ENCODE measurements around the gene ABCA13. TPM values are rescaled to one million over a fixed set of nuclear protein-coding genes. Genes with fewer than 3 reads are reported as not detected.

The ABCA13 gene
- total and polyA plus RNA-seq, 2 of the 4 experiments (the other 2 are of a cell fraction): under 0.01 to 0.07 TPM

- H3K56ac ChIP-seq (ENCODE audit: extremely low read depth, insufficient read depth, low read length): no peak overlapping the region
- H4K20me1 ChIP-seq (ENCODE audit: insufficient read depth, low read length): no peaks in the 10 kb centered on the region
- in situ Hi-C loops (cut with MboI; ENCODE audit: low sequenced_read_pairs): no loop called here
- H4K8ac ChIP-seq (ENCODE audit: low read depth in 2 of 2, low read length in 2 of 2): no peak overlapping the region
- H2AFZ ChIP-seq (replicated peaks; ENCODE audit: low read length, poor library complexity): no peak overlapping the region
- H2BK5ac ChIP-seq (ENCODE audit: low read depth, low read length, poor library complexity, severe bottlenecking): no peak overlapping the region
- no peaks in the 10 kb centered on the region for H3K79me1 ChIP-seq (ENCODE audit: low read depth in 1 of 2, low read length in 2 of 2)
- no peaks in the 10 kb centered on the region for H3K27me3 ChIP-seq (ENCODE audit: control insufficient read depth, insufficient read depth, low read length)
- H3K23ac ChIP-seq (ENCODE audit: low read depth, low read length): no peak overlapping the region
- no peak overlapping the region for H2BK15ac ChIP-seq (ENCODE audit: low read depth, low read length)
- H3K4me1 ChIP-seq (ENCODE audit: control insufficient read depth, insufficient read depth, low read length): peaks cover 3% of the 10 kb centered on the region
- intact Hi-C loops (cut with micrococcal nuclease): no loop called here
- TF ChIP-seq RCOR1 (IDR thresholded peaks at IDR 0.05; ENCODE audit: insufficient replicate concordance, low read length) (no peak), MXI1 (IDR thresholded peaks at IDR 0.05; ENCODE audit: borderline replicate concordance, low read depth, low read length) (no peak), CTCF (conservative IDR thresholded peaks at IDR 0.05; ENCODE audit: low read depth, low read length) (no peak), CEBPB (IDR thresholded peaks at IDR 0.05; ENCODE audit: low read depth, low read length) (no peak), BHLHE40 (IDR thresholded peaks at IDR 0.05; ENCODE audit: low read depth, low read length) (no peak), RAD21 (IDR thresholded peaks at IDR 0.05; ENCODE audit: low read length) (no peak), MAFK (IDR thresholded peaks at IDR 0.05; ENCODE audit: low read depth, low read length) (no peak), RFX5 (IDR thresholded peaks at IDR 0.05; ENCODE audit: low read depth, low read length) (no peak), POLR2A (IDR thresholded peaks at IDR 0.05; ENCODE audit: low read depth, low read length) (no peak), MAZ (IDR thresholded peaks at IDR 0.05; ENCODE audit: borderline replicate concordance, low read depth, low read length) (no peak)
- no peak overlapping the region for H4K5ac ChIP-seq (ENCODE audit: low read depth, low read length)
- H2AK9ac ChIP-seq (replicated peaks; ENCODE audit: low read depth, low read length, poor library complexity): no peak overlapping the region
- POLR2A ChIA-PET (ENCODE audit: unreplicated experiment): no interaction called here
- H3K9ac ChIP-seq (ENCODE audit: low read depth, low read length): no peak overlapping the region
- no peaks in the 10 kb centered on the region for H3K9me3 ChIP-seq (ENCODE audit: control insufficient read depth, insufficient read depth, low read length)
- H4K91ac ChIP-seq (ENCODE audit: insufficient read depth, low read depth, low read length): no peak overlapping the region
- no peak for DNase-seq
- no peak overlapping the region for H2AK5ac ChIP-seq (ENCODE audit: low read depth, low read length)
- WGBS, 2 experiments (ENCODE audit: extremely low coverage in 2 of 2, insufficient read length in 1 of 2): 100% methylated on average over 2 of the region's 8 CpGs; no CpG with 5 or more reads in 1 of the 2 experiments
- no peak overlapping the region for H3K4me2 ChIP-seq (ENCODE audit: low read depth, low read length)
- H2BK120ac ChIP-seq (ENCODE audit: low read depth, low read length): no peak overlapping the region
- H3K14ac ChIP-seq (replicated peaks; ENCODE audit: low read depth, low read length): no peak overlapping the region
- ATAC-seq (ENCODE audit: low read depth): no peak
- CTCF ChIA-PET: no interaction called here
- H3K4ac ChIP-seq (ENCODE audit: low read depth, low read length): no peak overlapping the region
- dilution Hi-C loops (cut with HindIII; ENCODE audit: low sequenced_read_pairs, unreplicated experiment): no loop called here
- no peak overlapping the region for H3K27ac ChIP-seq (ENCODE audit: insufficient read depth, low read length)
- H2BK20ac ChIP-seq (ENCODE audit: low read depth, low read length): no peak overlapping the region
- no peaks in the 10 kb centered on the region for H3K36me3 ChIP-seq (ENCODE audit: control insufficient read depth, insufficient read depth, low read length)
- no TSS peak for BruUV-seq (replicated peaks)
- H3K9me1 ChIP-seq (ENCODE audit: insufficient read depth, low read length): peaks cover 3% of the 10 kb centered on the region; the same call in 1 of the 2 replicates
- no peak overlapping the region for H3K18ac ChIP-seq (ENCODE audit: low read depth, low read length)
- H3K4me3 ChIP-seq (ENCODE audit: insufficient read depth, low read depth, low read length): no peak overlapping the region
These were observed 71.6 kb downstream of the ABCA13 start for GRCh38 chr7:48242846-48243245.
